22Rv1 (cell line): ENCODE data around the gene TGFBR3.

ENCODE experiments used
- H3K27ac ChIP-seq: fragments of 450-650 bp; 2 replicates; pipeline ENCODE4 v1.5.1; 2017
- CTCF ChIP-seq: fragments of 450-650 bp; IDR thresholded peaks from 2 replicates; pipeline ENCODE4 v1.5.1; 2017; ENCODE audit warnings: mild to moderate bottlenecking
- ZFX ChIP-seq: fragments of 450-650 bp; IDR thresholded peaks from 2 replicates; pipeline ENCODE4 v1.6.1; 2017; ENCODE audit warnings: antibody characterized with exemption, borderline replicate concordance

The TGFBR3 gene

GRCh38 chr1:91650764-91651163, 235.2 kb downstream of the TGFBR3 start:
- H3K27ac ChIP-seq, result no peak overlapping the region
- TF ChIP-seq ZFX (no peak), CTCF (no peak)

- no peak overlapping the region for H3K27ac ChIP-seq
- TF ChIP-seq CTCF (no peak), ZFX (no peak)
These were observed 238.9 kb downstream of the TGFBR3 start for GRCh38 chr1:91647061-91647460.

GRCh38 chr1:91645031-91645430, 240.9 kb downstream of the TGFBR3 start:
- no peak overlapping the region for H3K27ac ChIP-seq
- no peak for TF ChIP-seq ZFX

- no peak overlapping the region for H3K27ac ChIP-seq
- TF ChIP-seq CTCF, result no peak
- TF ChIP-seq ZFX, result no peak
These were observed 242.5 kb downstream of the TGFBR3 start for GRCh38 chr1:91643431-91643830.

- H3K27ac ChIP-seq, result no peak overlapping the region
- TF ChIP-seq ZFX, result no peak
- no peak for TF ChIP-seq CTCF
These were observed 244.9 kb downstream of the TGFBR3 start for GRCh38 chr1:91640877-91641526.

- H3K27ac ChIP-seq, result no peak overlapping the region
- TF ChIP-seq ZFX, result no peak
- no peak for TF ChIP-seq CTCF
These were observed 248.4 kb downstream of the TGFBR3 start for GRCh38 chr1:91637539-91637994.

GRCh38 chr1:91635763-91636162, 250.2 kb downstream of the TGFBR3 start:
- TF ChIP-seq CTCF (no peak), ZFX (no peak)
- no peak overlapping the region for H3K27ac ChIP-seq

- TF ChIP-seq CTCF (no peak), ZFX (no peak)
- no peak overlapping the region for H3K27ac ChIP-seq
These were observed 252.5 kb downstream of the TGFBR3 start for GRCh38 chr1:91633438-91633837.
